Measurements from ENCODE around the gene DGCR2.

The DGCR2 gene

DNA sequence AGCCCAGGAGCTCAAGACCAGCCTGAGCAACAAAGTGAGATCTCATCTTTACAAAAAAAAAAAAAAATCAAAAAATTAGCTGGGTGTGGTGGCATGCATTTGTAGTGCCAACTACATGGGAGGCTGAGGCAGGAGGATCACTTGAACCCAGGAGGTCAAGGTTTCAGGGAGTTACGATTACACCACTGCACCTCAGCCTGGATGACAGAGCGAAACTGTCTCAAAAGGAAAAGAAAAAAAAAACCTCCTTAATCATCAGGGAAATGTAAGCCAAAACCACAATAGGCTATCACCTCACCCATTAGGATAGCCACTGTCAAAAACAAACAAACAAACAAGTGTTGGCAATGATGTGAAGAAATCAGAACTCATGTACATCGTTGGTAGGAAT is 13.4 kb downstream of the DGCR2 start:
- Histone ChIP-seq H3K36me3 (ENCODE audit: control insufficient read depth, insufficient read depth, low read length) (no peaks in the 10 kb centered on the region), H3K9ac (ENCODE audit: low read length) (no peak overlapping the region), H3K27me3 (ENCODE audit: control insufficient read depth, insufficient read depth, low read length) (no peaks in the 10 kb centered on the region), H3K27ac (ENCODE audit: low read depth, low read length) (no peak overlapping the region), H3K4me3 (ENCODE audit: low read length) (no peak overlapping the region), H3K4me1 (ENCODE audit: control insufficient read depth, insufficient read depth, low read length) (peaks cover 20% of the 10 kb centered on the region)

- Histone ChIP-seq H3K27me3 (ENCODE audit: control insufficient read depth, insufficient read depth, low read length) (no peaks in the 10 kb centered on the region), H3K36me3 (ENCODE audit: control insufficient read depth, insufficient read depth, low read length) (no peaks in the 10 kb centered on the region), H3K4me1 (ENCODE audit: control insufficient read depth, insufficient read depth, low read length) (peaks cover 20% of the 10 kb centered on the region), H3K27ac (ENCODE audit: low read depth, low read length) (no peak overlapping the region), H3K4me3 (ENCODE audit: low read length) (no peak overlapping the region), H3K9ac (ENCODE audit: low read length) (no peak overlapping the region)
These were observed 14.5 kb downstream of the DGCR2 start for GRCh38 chr22:19107730-19108074.

DNA sequence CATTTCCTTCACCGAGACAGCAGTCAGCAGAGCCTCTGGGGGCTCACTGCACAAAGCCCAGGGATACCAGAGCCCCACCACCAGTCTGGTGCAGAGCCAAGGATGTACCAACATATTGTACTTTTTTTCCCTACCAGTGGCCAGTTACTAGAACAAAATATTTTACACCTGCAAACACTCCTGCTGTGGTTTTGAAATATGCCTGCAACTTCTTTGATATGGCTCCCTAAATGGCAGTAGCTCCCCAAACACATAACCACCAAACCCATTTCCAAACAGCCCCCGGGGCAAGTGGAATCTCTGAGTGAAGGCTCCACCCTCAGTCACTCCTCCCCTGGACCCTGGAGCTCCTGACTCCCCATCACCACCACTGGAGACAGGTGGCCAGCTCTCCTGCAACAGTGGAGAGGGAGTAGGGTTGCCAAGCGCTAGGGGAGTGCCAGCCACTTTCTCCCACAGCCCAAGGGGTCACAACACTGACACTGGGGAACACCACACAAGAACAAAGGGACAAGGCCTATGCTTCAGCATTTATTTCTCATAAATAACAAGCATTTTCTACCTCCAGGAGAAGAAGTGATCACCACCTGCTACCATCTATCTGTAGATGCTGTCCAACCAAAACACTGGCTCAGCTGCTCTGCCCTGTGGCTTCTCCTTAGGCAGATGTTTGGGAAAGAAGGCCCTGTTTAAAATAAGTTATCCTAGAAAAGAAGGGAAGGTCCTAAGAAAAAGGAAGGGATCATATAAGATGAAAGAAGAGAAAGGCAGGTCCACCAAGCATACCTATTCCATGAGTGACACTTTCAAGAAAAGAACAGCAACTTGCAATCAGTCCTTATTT is 15.1 kb downstream of the DGCR2 start:
- peaks cover 20% of the 10 kb centered on the region for H3K4me1 ChIP-seq (ENCODE audit: control insufficient read depth, insufficient read depth, low read length)
- H3K4me3 ChIP-seq (ENCODE audit: low read length), result no peak overlapping the region
- H3K27ac ChIP-seq (ENCODE audit: low read depth, low read length), result no peak overlapping the region
- H3K9ac ChIP-seq (ENCODE audit: low read length), result no peak overlapping the region
- H3K27me3 ChIP-seq (ENCODE audit: control insufficient read depth, insufficient read depth, low read length), result no peaks in the 10 kb centered on the region
- no peaks in the 10 kb centered on the region for H3K36me3 ChIP-seq (ENCODE audit: control insufficient read depth, insufficient read depth, low read length)

GRCh38 chr22:19105867-19106802 is 16.1 kb downstream of the DGCR2 start:
- no peaks in the 10 kb centered on the region for H3K27me3 ChIP-seq (ENCODE audit: control insufficient read depth, insufficient read depth, low read length)
- no peak overlapping the region for H3K27ac ChIP-seq (ENCODE audit: low read depth, low read length)
- no peak overlapping the region for H3K9ac ChIP-seq (ENCODE audit: low read length)
- peaks cover 20% of the 10 kb centered on the region for H3K4me1 ChIP-seq (ENCODE audit: control insufficient read depth, insufficient read depth, low read length)
- no peak overlapping the region for H3K4me3 ChIP-seq (ENCODE audit: low read length)
- no peaks in the 10 kb centered on the region for H3K36me3 ChIP-seq (ENCODE audit: control insufficient read depth, insufficient read depth, low read length)

GRCh38 chr22:19105456-19105855 is 16.8 kb downstream of the DGCR2 start:
- Histone ChIP-seq H3K27ac (ENCODE audit: low read depth, low read length) (no peak overlapping the region), H3K27me3 (ENCODE audit: control insufficient read depth, insufficient read depth, low read length) (no peaks in the 10 kb centered on the region), H3K36me3 (ENCODE audit: control insufficient read depth, insufficient read depth, low read length) (no peaks in the 10 kb centered on the region), H3K9ac (ENCODE audit: low read length) (no peak overlapping the region), H3K4me3 (ENCODE audit: low read length) (no peak overlapping the region), H3K4me1 (ENCODE audit: control insufficient read depth, insufficient read depth, low read length) (peaks cover 20% of the 10 kb centered on the region)

GRCh38 chr22:19103880-19104821 is 18.1 kb downstream of the DGCR2 start:
- no peaks in the 10 kb centered on the region for H3K27me3 ChIP-seq (ENCODE audit: control insufficient read depth, insufficient read depth, low read length)
- H3K4me1 ChIP-seq (ENCODE audit: control insufficient read depth, insufficient read depth, low read length), result peaks cover 16% of the 10 kb centered on the region
- no peak overlapping the region for H3K9ac ChIP-seq (ENCODE audit: low read length)
- H3K36me3 ChIP-seq (ENCODE audit: control insufficient read depth, insufficient read depth, low read length), result no peaks in the 10 kb centered on the region
- H3K27ac ChIP-seq (ENCODE audit: low read depth, low read length), result no peak overlapping the region
- H3K4me3 ChIP-seq (ENCODE audit: low read length), result no peak overlapping the region

GRCh38 chr22:19098157-19098556 is 24.1 kb downstream of the DGCR2 start:
- H3K36me3 ChIP-seq (ENCODE audit: control insufficient read depth, insufficient read depth, low read length), result no peaks in the 10 kb centered on the region
- no peak overlapping the region for H3K9ac ChIP-seq (ENCODE audit: low read length)
- H3K4me1 ChIP-seq (ENCODE audit: control insufficient read depth, insufficient read depth, low read length), result no peaks in the 10 kb centered on the region
- no peaks in the 10 kb centered on the region for H3K27me3 ChIP-seq (ENCODE audit: control insufficient read depth, insufficient read depth, low read length)
- H3K4me3 ChIP-seq (ENCODE audit: low read length), result no peak overlapping the region
- H3K27ac ChIP-seq (ENCODE audit: low read depth, low read length), result no peak overlapping the region

DNA sequence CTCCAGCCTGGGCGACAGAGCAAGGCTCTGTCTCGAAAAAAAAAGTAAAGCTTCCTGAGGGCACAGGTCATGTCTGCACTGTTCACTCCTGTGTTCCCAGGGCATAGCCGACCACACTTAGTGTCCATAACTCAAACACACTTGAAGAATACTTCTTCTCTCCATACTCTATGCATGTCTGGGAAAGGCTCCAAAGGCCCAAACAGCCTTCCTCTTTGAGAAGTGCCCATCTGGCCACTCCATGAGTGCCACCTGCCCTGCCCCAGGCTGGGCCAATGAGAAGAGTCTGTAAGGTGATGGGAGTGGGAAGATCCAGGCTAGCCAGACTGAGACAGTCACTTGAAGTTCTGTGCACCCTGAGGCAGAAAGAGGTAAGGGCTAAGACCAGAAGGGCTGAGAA is 24.7 kb downstream of the DGCR2 start:
- Histone ChIP-seq H3K36me3 (ENCODE audit: control insufficient read depth, insufficient read depth, low read length) (no peaks in the 10 kb centered on the region), H3K4me1 (ENCODE audit: control insufficient read depth, insufficient read depth, low read length) (no peaks in the 10 kb centered on the region), H3K9ac (ENCODE audit: low read length) (no peak overlapping the region), H3K27ac (ENCODE audit: low read depth, low read length) (no peak overlapping the region), H3K4me3 (ENCODE audit: low read length) (no peak overlapping the region), H3K27me3 (ENCODE audit: control insufficient read depth, insufficient read depth, low read length) (no peaks in the 10 kb centered on the region)

DNA sequence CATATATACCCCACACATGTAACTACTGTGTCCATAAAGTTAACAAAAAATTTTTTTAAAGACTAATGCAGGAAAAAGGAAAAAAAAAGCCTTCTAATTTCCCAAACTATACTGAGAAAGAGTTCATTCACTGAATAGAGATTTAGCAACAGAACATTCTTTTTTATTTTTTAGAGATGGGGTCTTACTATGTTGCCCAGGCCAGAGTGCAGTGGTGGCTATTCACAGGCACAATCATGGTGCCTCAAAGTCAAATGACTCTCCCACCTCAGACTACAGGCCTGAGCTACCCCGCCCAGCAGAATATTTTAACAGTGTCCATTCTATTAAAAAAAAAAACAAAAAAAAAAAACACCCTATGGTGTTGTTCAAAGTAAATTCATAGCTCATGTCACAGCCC is 25.7 kb downstream of the DGCR2 start:
- Histone ChIP-seq H3K4me3 (ENCODE audit: low read length) (no peak overlapping the region), H3K27me3 (ENCODE audit: control insufficient read depth, insufficient read depth, low read length) (no peaks in the 10 kb centered on the region), H3K36me3 (ENCODE audit: control insufficient read depth, insufficient read depth, low read length) (no peaks in the 10 kb centered on the region), H3K9ac (ENCODE audit: low read length) (no peak overlapping the region), H3K4me1 (ENCODE audit: control insufficient read depth, insufficient read depth, low read length) (no peaks in the 10 kb centered on the region), H3K27ac (ENCODE audit: low read depth, low read length) (no peak overlapping the region)

DNA sequence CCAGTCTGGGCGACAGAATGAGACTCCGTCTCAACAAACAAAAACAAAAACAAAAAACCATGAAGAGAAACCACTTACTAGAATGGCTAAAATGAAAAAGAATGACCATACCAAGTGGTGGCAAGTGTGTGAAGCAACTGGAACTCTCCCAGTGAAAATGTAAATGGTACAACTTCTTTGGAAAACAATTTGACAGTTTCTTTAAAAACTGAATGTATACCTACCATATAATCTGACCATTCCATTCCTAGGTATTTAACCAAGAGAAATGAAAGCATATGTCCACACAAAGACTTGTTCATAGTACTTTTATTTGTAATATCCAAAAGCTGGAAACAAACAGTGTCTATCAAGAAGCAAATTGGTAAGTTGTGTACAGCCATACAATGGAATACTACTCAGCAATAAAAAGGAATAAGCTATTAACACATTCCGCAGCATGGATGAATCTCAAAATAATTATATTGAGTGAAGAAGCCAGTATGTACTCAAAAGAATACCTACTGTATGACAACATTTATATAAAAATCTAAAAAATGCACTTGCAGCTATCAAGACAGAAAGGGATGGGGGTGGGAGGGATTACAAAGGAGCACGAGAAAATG is 27.7 kb downstream of the DGCR2 start:
- Histone ChIP-seq H3K9ac (ENCODE audit: low read length) (no peak overlapping the region), H3K4me3 (ENCODE audit: low read length) (no peak overlapping the region), H3K27me3 (ENCODE audit: control insufficient read depth, insufficient read depth, low read length) (no peaks in the 10 kb centered on the region), H3K4me1 (ENCODE audit: control insufficient read depth, insufficient read depth, low read length) (no peaks in the 10 kb centered on the region), H3K36me3 (ENCODE audit: control insufficient read depth, insufficient read depth, low read length) (no peaks in the 10 kb centered on the region), H3K27ac (ENCODE audit: low read depth, low read length) (no peak overlapping the region)

DNA sequence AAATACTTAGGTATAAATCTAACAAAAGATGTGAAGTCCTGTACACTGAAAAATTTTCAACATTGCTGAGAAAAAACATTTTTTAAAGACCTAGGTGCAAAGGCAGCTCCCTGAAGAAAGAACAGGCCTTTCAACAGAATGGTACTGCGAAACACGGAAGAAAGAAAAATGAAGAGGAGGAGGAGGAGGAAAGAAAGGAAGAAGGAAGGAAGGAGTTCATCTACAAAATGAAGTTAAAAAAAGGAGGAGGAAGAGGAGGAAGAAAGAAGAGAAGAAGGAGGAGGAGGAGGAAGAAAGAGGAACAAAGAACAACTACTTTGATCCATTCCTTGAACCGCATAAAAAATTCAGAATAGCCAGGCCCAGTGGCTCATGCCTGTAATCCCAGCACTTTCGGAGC is 29.5 kb downstream of the DGCR2 start:
- H3K4me1 ChIP-seq (ENCODE audit: control insufficient read depth, insufficient read depth, low read length), result no peaks in the 10 kb centered on the region
- no peaks in the 10 kb centered on the region for H3K27me3 ChIP-seq (ENCODE audit: control insufficient read depth, insufficient read depth, low read length)
- peaks cover 5% of the 10 kb centered on the region for H3K36me3 ChIP-seq (ENCODE audit: control insufficient read depth, insufficient read depth, low read length)
- no peak overlapping the region for H3K27ac ChIP-seq (ENCODE audit: low read depth, low read length)
- H3K4me3 ChIP-seq (ENCODE audit: low read length), result no peak overlapping the region
- no peak overlapping the region for H3K9ac ChIP-seq (ENCODE audit: low read length)

All from rectal smooth muscle tissue (tissue), 1 donor.